Osteoblast (primary cell): ENCODE results near the gene GADD45A. TPM values are rescaled to one million over a fixed set of nuclear protein-coding genes. Genes with fewer than 3 reads are reported as not detected.

ENCODE experiments used
- DNase-seq: peaks from one replicate; pipeline ENCODE4 v3.0.0; 2011; ENCODE audit warnings: low spot score, mixed read lengths; ENCODE audit not compliant: insufficient read length; ENCODE audit errors: missing footprints
- H2AFZ ChIP-seq: 2 replicates; pipeline ENCODE4 v1.6.0; 2011; ENCODE audit warnings: mild to moderate bottlenecking, low read length
- H3K27ac ChIP-seq: 2 replicates; pipeline ENCODE4 v1.5.1; 2011; ENCODE audit warnings: mild to moderate bottlenecking, low read depth, low read length, moderate library complexity
- H3K27me3 ChIP-seq: 2 replicates; pipeline ENCODE4 v1.6.0; 2012; ENCODE audit warnings: mild to moderate bottlenecking, control low read depth, inconsistent platforms, low read length, moderate library complexity; ENCODE audit not compliant: insufficient read depth
- H3K36me3 ChIP-seq: 2 replicates; pipeline ENCODE4 v1.5.1; 2011; ENCODE audit warnings: mild to moderate bottlenecking, low read length, control low read depth, moderate library complexity; ENCODE audit not compliant: insufficient read depth
- H3K4me1 ChIP-seq: 2 replicates; pipeline ENCODE4 v1.5.1; 2011; ENCODE audit warnings: mild to moderate bottlenecking, low read length, control low read depth, moderate library complexity; ENCODE audit not compliant: insufficient read depth
- H3K4me2 ChIP-seq: 2 replicates; pipeline ENCODE4 v1.6.0; 2011; ENCODE audit warnings: mild to moderate bottlenecking, low read length; ENCODE audit not compliant: insufficient read depth
- H3K4me3 ChIP-seq: fragments of 200-600 bp; sonication (generic); 3 replicates; pipeline ENCODE4 v1.5.1; 2012; ENCODE audit warnings: mild to moderate bottlenecking, low read length, inconsistent platforms; ENCODE audit not compliant: insufficient read depth
- H3K79me2 ChIP-seq: 2 replicates; pipeline ENCODE4 v1.6.0; 2012; ENCODE audit warnings: mild to moderate bottlenecking, low read length, control low read depth, inconsistent platforms; ENCODE audit not compliant: insufficient read depth
- H3K9me3 ChIP-seq: 2 replicates; pipeline ENCODE4 v1.5.1; 2011; ENCODE audit warnings: low read depth, low read length, control low read depth
- H4K20me1 ChIP-seq: 2 replicates; pipeline ENCODE4 v1.6.0; 2012; ENCODE audit warnings: mild to moderate bottlenecking, low read length, control low read depth; ENCODE audit not compliant: insufficient read depth
- total RNA-seq: library from RNA; depleted of rRNA; stranded (reverse); fragments of >200 nt; gene quantifications from 2 replicates; pipeline ENCODE4 v1.2.3, GENCODE V29; 2012
- TF ChIP-seq, protein P1 (sequence below): IDR thresholded peaks from 2 replicates; pipeline ENCODE4 v1.5.1; 2011; ENCODE audit warnings: mild to moderate bottlenecking, low read depth, low read length, moderate library complexity; ENCODE audit errors: extremely low read depth

GADD45A gene
- total RNA-seq, 1 donor: 48.9 TPM

GRCh38 chr1:67666636-67667035, 18.4 kb upstream of the GADD45A start:
- DNase-seq: no peak
- H3K4me1 ChIP-seq: no peaks in the 10 kb centered on the region
- no peaks in the 10 kb centered on the region for H3K27me3 ChIP-seq
- H4K20me1 ChIP-seq: no peaks in the 10 kb centered on the region
- H3K79me2 ChIP-seq: no peaks in the 10 kb centered on the region
- no peak overlapping the region for H3K27ac ChIP-seq
- no peaks in the 10 kb centered on the region for H3K36me3 ChIP-seq
- H3K4me2 ChIP-seq: no peak overlapping the region
- H3K4me3 ChIP-seq: no peak overlapping the region
- TF ChIP-seq, protein P1, sequence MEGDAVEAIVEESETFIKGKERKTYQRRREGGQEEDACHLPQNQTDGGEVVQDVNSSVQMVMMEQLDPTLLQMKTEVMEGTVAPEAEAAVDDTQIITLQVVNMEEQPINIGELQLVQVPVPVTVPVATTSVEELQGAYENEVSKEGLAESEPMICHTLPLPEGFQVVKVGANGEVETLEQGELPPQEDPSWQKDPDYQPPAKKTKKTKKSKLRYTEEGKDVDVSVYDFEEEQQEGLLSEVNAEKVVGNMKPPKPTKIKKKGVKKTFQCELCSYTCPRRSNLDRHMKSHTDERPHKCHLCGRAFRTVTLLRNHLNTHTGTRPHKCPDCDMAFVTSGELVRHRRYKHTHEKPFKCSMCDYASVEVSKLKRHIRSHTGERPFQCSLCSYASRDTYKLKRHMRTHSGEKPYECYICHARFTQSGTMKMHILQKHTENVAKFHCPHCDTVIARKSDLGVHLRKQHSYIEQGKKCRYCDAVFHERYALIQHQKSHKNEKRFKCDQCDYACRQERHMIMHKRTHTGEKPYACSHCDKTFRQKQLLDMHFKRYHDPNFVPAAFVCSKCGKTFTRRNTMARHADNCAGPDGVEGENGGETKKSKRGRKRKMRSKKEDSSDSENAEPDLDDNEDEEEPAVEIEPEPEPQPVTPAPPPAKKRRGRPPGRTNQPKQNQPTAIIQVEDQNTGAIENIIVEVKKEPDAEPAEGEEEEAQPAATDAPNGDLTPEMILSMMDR: no peak
- H2AFZ ChIP-seq: no peak overlapping the region
- H3K9me3 ChIP-seq: no peaks in the 10 kb centered on the region

GRCh38 chr1:67668660-67669059, 16.3 kb upstream of the GADD45A start:
- Histone ChIP-seq H3K36me3 (no peaks in the 10 kb centered on the region), H3K9me3 (no peaks in the 10 kb centered on the region), H2AFZ (no peak overlapping the region), H4K20me1 (no peaks in the 10 kb centered on the region), H3K27me3 (no peaks in the 10 kb centered on the region), H3K4me1 (no peaks in the 10 kb centered on the region), H3K4me3 (no peak overlapping the region), H3K4me2 (no peak overlapping the region), H3K79me2 (no peaks in the 10 kb centered on the region), H3K27ac (no peak overlapping the region)
- no peak for DNase-seq
- TF ChIP-seq, protein P1: no peak

DNA sequence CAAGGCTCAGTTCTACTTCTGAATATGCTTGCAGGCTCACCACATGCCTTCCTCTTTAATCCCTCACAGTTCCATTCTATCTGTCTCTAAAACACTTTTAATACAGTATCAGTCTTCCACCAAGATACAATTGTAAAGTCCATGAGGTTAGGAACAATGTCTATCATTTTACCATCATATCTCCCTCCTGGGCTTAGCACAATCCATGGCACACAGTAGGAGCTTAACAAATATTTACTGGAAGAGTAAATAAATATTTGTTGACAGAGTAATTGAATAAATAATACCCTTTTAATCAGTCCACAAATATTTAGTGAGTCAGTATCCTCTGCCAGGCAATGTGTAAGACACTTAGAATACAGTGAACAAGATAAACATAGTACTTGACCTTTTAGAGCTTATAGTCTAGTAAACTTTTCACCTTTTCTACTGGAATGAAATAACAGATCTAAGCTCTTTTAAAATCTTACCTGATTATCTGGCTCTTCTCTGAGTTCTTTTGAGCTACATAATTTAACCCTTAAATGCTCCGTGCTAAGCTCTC, 12.7 kb upstream of the GADD45A start:
- Histone ChIP-seq H3K27ac (no peak overlapping the region), H3K36me3 (no peaks in the 10 kb centered on the region), H3K79me2 (no peaks in the 10 kb centered on the region), H4K20me1 (no peaks in the 10 kb centered on the region), H2AFZ (no peak overlapping the region), H3K4me1 (peaks cover 7% of the 10 kb centered on the region), H3K4me2 (no peak overlapping the region), H3K9me3 (no peaks in the 10 kb centered on the region), H3K4me3 (no peak overlapping the region), H3K27me3 (no peaks in the 10 kb centered on the region)
- no peak for DNase-seq
- TF ChIP-seq, protein P1: no peak

DNA sequence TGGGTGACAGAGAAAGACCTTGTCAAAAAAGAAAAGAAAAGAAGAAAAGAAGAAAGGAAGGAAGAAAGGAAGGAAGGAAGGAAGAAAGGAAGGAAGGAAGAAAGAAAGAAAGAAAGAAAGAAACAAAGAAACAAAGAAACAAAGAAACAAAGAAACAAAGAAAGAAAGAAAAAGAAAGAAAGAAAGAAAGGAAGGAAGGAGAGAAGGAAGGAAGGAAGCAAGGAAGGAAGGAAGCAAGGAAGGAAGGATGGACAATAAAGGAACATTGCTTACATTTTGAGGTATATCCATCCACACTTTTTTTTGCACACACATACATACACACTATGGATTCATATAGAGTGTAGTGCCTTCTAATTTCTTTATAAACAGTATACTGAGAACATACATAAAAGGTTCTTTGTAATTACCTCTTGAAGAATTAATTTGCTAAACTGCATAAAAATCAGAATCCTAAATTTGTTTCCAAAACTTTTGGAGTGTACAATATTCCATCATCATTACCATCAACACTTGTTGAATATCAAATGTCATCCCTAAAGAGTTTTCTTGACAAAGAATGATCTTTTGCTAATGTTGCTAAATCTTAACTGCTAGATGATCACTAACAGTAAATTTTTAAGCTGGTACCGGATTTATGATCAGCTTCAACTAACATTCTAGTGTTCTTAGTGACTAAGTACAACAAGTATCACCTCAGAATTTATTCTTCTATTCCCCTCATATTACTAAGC, 11.4 kb upstream of the GADD45A start:
- peaks cover 7% of the 10 kb centered on the region for H3K4me1 ChIP-seq
- no peaks in the 10 kb centered on the region for H3K79me2 ChIP-seq
- no peak overlapping the region for H3K27ac ChIP-seq

More for the DNA sequence above, 11.4 kb upstream of the GADD45A start:
- H3K4me2 ChIP-seq: no peak overlapping the region
- no peaks in the 10 kb centered on the region for H3K27me3 ChIP-seq
- no peaks in the 10 kb centered on the region for H4K20me1 ChIP-seq
- TF ChIP-seq, protein P1: no peak
- no peaks in the 10 kb centered on the region for H3K9me3 ChIP-seq
- no peak for DNase-seq
- no peak overlapping the region for H3K4me3 ChIP-seq
- no peaks in the 10 kb centered on the region for H3K36me3 ChIP-seq
- no peak overlapping the region for H2AFZ ChIP-seq
